BJ (cell line): ENCODE measurements around the gene RTKN. TPM values are rescaled to one million over a fixed set of nuclear protein-coding genes. Genes with fewer than 3 reads are reported as not detected.

Source experiments
- CTCF ChIA-PET: fragments of 350-600 bp; formaldehyde crosslinking; extraction: SDS; loops from one replicate; lab custom pipeline; 2021; ENCODE audit warnings: antibody characterized with exemption, inconsistent platforms; lab: Yijun Ruan, JAX
- POLR2A ChIA-PET: fragments of 300-600 bp; sonication (Branson Sonifier 250); formaldehyde crosslinking; extraction: SDS; loops from one replicate; lab custom pipeline; 2021; ENCODE audit warnings: antibody characterized with exemption; lab: Charles Lee
- DNase-seq: peaks from one replicate; pipeline ENCODE4 v3.0.0-alpha.2; 2011; ENCODE audit warnings: low read depth
- H3K27me3 ChIP-seq: 2 replicates; pipeline ENCODE4 v1.6.0; 2011; ENCODE audit warnings: low read length; ENCODE audit not compliant: control insufficient read depth, insufficient read depth
- H3K36me3 ChIP-seq: 2 replicates; pipeline ENCODE4 v1.5.1; 2011; ENCODE audit warnings: low read length; ENCODE audit not compliant: control insufficient read depth, insufficient read depth
- H3K4me3 ChIP-seq: 2 replicates; pipeline ENCODE4 v1.5.1; 2011; ENCODE audit warnings: low read depth, mild to moderate bottlenecking, control low read depth, low read length
- CTCF ChIP-seq: IDR thresholded peaks from 2 replicates; pipeline ENCODE4 v1.5.1; 2011; ENCODE audit warnings: low read depth, mild to moderate bottlenecking, control low read depth, inconsistent platforms, low read length, moderate library complexity; ENCODE audit not compliant: insufficient read depth
- polyA plus RNA-seq: library from polyadenylated mRNA; depleted of rRNA; stranded (reverse); fragments of >200 nt; gene quantifications from 2 replicates; pipeline ENCODE4 v1.2.3, GENCODE V29; 2011

Gene RTKN
- polyA plus RNA-seq, 1 experiment, result 12.4 TPM

- H3K4me3 ChIP-seq, result peak overlapping the region; percentile 69
- ChIA-PET POLR2A (interaction anchor here (0.5 kb wide), 1 partner anchor 25 kb away, joined by 7 read pairs; no protein-coding TSS in a partner anchor), CTCF (interaction anchor here (0.5 to 2.2 kb wide), 4 partner anchors 11 to 504 kb away, joined by 3 to 10 read pairs (median 4); no protein-coding TSS in a partner anchor)
- DNase-seq, result no peak
- H3K36me3 ChIP-seq, result no peaks in the 10 kb centered on the region; the same call in 1 of the 2 replicates
- H3K27me3 ChIP-seq, result peaks cover 7% of the 10 kb centered on the region
- no peak for TF ChIP-seq CTCF
Measured at GRCh38 chr2:74439373-74439772, 2.4 kb downstream of the RTKN start.

- Histone ChIP-seq H3K36me3 (no peaks in the 10 kb centered on the region; the same call in 1 of the 2 replicates), H3K27me3 (peaks cover 7% of the 10 kb centered on the region), H3K4me3 (no peak overlapping the region)
- ChIA-PET POLR2A (no interaction called here), CTCF (interaction anchor here (1.5 kb wide), 1 partner anchor 9 kb away, joined by 3 read pairs; no protein-coding TSS in a partner anchor)
- DNase-seq, result no peak
- no peak for TF ChIP-seq CTCF
Measured at GRCh38 chr2:74438248-74438647, 3.5 kb downstream of the RTKN start.

- Histone ChIP-seq H3K36me3 (peaks cover 2% of the 10 kb centered on the region), H3K27me3 (peaks cover 5% of the 10 kb centered on the region), H3K4me3 (no peak overlapping the region)
- POLR2A ChIA-PET, result no interaction called here
- no peak for TF ChIP-seq CTCF
- DNase-seq, result no peak
- CTCF ChIA-PET, result interaction anchor here (0.5 to 1.5 kb wide), 3 partner anchors 8 to 186 kb away, joined by 3 read pairs; partner anchors contain the start of gene INO80B
Measured at GRCh38 chr2:74436848-74437695, 4.7 kb downstream of the RTKN start.

GRCh38 chr2:74436111-74436805 is 5.5 kb downstream of the RTKN start:
- no peak for TF ChIP-seq CTCF
- CTCF ChIA-PET, result interaction anchor here (0.5 to 1.1 kb wide), 2 partner anchors 18 to 187 kb away, joined by 3 read pairs; partner anchors contain the start of gene INO80B

GRCh38 chr2:74430502-74430901 is 11.2 kb downstream of the RTKN start:
- Histone ChIP-seq H3K4me3 (no peak overlapping the region), H3K27me3 (no peaks in the 10 kb centered on the region), H3K36me3 (peaks cover 25% of the 10 kb centered on the region)
- no peak for TF ChIP-seq CTCF
- DNase-seq, result no peak
- ChIA-PET CTCF (no interaction called here), POLR2A (no interaction called here)

More at GRCh38 chr2:74436111-74436805, 5.5 kb downstream of the RTKN start:
- Histone ChIP-seq H3K4me3 (no peak overlapping the region), H3K27me3 (no peaks in the 10 kb centered on the region), H3K36me3 (peaks cover 5% of the 10 kb centered on the region)
- no peak for DNase-seq
- POLR2A ChIA-PET, result no interaction called here
